ENCODE results near the gene MRPL4. TPM values are rescaled to one million over a fixed set of nuclear protein-coding genes. Genes with fewer than 3 reads are reported as not detected.
"Not testable (repeated sequence)": the region's sequence is repeated elsewhere in the genome, so short reads cannot be mapped to it uniquely, and the experiment has no call there.

Gene MRPL4
- total RNA-seq, 3 donors from 2014 or later = 213 to 268 (median 239) TPM

- Mint-ChIP-seq H3K4me1 (ENCODE audit: low read depth) (peaks cover 10% of the 10 kb centered on the region), H3K9me3 (no peaks in the 10 kb centered on the region), H3K4me3 (no peak overlapping the region), H3K36me3 (ENCODE audit: insufficient read depth) (peaks cover 7% of the 10 kb centered on the region), H3K27me3 (ENCODE audit: low read depth) (no peaks in the 10 kb centered on the region)
- DNase-seq (no peak), ATAC-seq (no peak)
Measured at GRCh38 chr19:10224337-10224736, 27.7 kb upstream of the MRPL4 start.

GRCh38 chr19:10226021-10226375 lies 26.0 kb upstream of the MRPL4 start:
- H3K27me3 Mint-ChIP-seq (ENCODE audit: low read depth) = no peaks in the 10 kb centered on the region
- H3K36me3 Mint-ChIP-seq (ENCODE audit: insufficient read depth) = peaks cover 7% of the 10 kb centered on the region
- no peaks in the 10 kb centered on the region for H3K9me3 Mint-ChIP-seq
- peaks cover 10% of the 10 kb centered on the region for H3K4me1 Mint-ChIP-seq (ENCODE audit: low read depth)
- H3K4me3 Mint-ChIP-seq = no peak overlapping the region
- DNase-seq (no peak), ATAC-seq (no peak)

- H3K27me3 Mint-ChIP-seq (ENCODE audit: low read depth) = no peaks in the 10 kb centered on the region
Measured at GRCh38 chr19:10226376-10227025, 25.5 kb upstream of the MRPL4 start.

GRCh38 chr19:10227026-10227971 lies 24.7 kb upstream of the MRPL4 start:
- DNase-seq = no peak
- no peak for ATAC-seq
- Mint-ChIP-seq H3K4me1 (ENCODE audit: low read depth) (peaks cover 12% of the 10 kb centered on the region), H3K4me3 (no peak overlapping the region), H3K36me3 (ENCODE audit: insufficient read depth) (peaks cover 7% of the 10 kb centered on the region), H3K9me3 (no peaks in the 10 kb centered on the region), H3K27me3 (ENCODE audit: low read depth) (no peaks in the 10 kb centered on the region)

More at GRCh38 chr19:10226376-10227025, 25.5 kb upstream of the MRPL4 start:
- Mint-ChIP-seq H3K36me3 (ENCODE audit: insufficient read depth) (peaks cover 7% of the 10 kb centered on the region), H3K9me3 (no peaks in the 10 kb centered on the region), H3K4me1 (ENCODE audit: low read depth) (peaks cover 10% of the 10 kb centered on the region), H3K4me3 (no peak overlapping the region)
- no peak for DNase-seq
- no peak for ATAC-seq

- Mint-ChIP-seq H3K4me3 (no peak overlapping the region), H3K27me3 (ENCODE audit: low read depth) (no peaks in the 10 kb centered on the region), H3K36me3 (ENCODE audit: insufficient read depth) (peaks cover 7% of the 10 kb centered on the region)
Measured at GRCh38 chr19:10228393-10228792, 23.6 kb upstream of the MRPL4 start.

GRCh38 chr19:10228920-10229319 lies 23.1 kb upstream of the MRPL4 start:
- ATAC-seq = no peak
- H3K4me1 Mint-ChIP-seq (ENCODE audit: low read depth) = peaks cover 14% of the 10 kb centered on the region
- no peaks in the 10 kb centered on the region for H3K27me3 Mint-ChIP-seq (ENCODE audit: low read depth)
- peaks cover 6% of the 10 kb centered on the region for H3K36me3 Mint-ChIP-seq (ENCODE audit: insufficient read depth)
- H3K9me3 Mint-ChIP-seq = no peaks in the 10 kb centered on the region
- peak overlapping the region; percentile 67 for H3K4me3 Mint-ChIP-seq
- peak; percentile 23 for DNase-seq

More at GRCh38 chr19:10228393-10228792, 23.6 kb upstream of the MRPL4 start:
- H3K9me3 Mint-ChIP-seq = no peaks in the 10 kb centered on the region
- ATAC-seq = no peak
- DNase-seq = no peak
- peaks cover 12% of the 10 kb centered on the region for H3K4me1 Mint-ChIP-seq (ENCODE audit: low read depth)

- Mint-ChIP-seq H3K4me3 (peak overlapping the region; percentile 87), H3K36me3 (ENCODE audit: insufficient read depth) (peaks cover 2% of the 10 kb centered on the region), H3K4me1 (ENCODE audit: low read depth) (peaks cover 19% of the 10 kb centered on the region), H3K27me3 (ENCODE audit: low read depth) (no peaks in the 10 kb centered on the region), H3K9me3 (no peaks in the 10 kb centered on the region)
- DNase-seq = peak; percentile 84
- ATAC-seq = peak; percentile 74 to 76
Measured at GRCh38 chr19:10230173-10230860, 21.7 kb upstream of the MRPL4 start.

- peak; percentile 60 to 71 for ATAC-seq
- DNase-seq = peak; percentile 66
- Mint-ChIP-seq H3K9me3 (no peaks in the 10 kb centered on the region), H3K36me3 (ENCODE audit: insufficient read depth) (peaks cover 2% of the 10 kb centered on the region), H3K4me3 (peak within 1 kb of the TSS; percentile 87), H3K27me3 (ENCODE audit: low read depth) (no peaks in the 10 kb centered on the region), H3K4me1 (ENCODE audit: low read depth) (peaks cover 22% of the 10 kb centered on the region)
Measured at GRCh38 chr19:10230861-10231611, 21.0 kb upstream of the MRPL4 start, which contains the start of gene S1PR2. Gene S1PR2, minus strand, starts transcription at chr19:10231331. Its CDS starts 6,426 bp downstream, at chr19:10224905.

GRCh38 chr19:10231612-10232228 lies 20.3 kb upstream of the MRPL4 start:
- Mint-ChIP-seq H3K9me3 (no peaks in the 10 kb centered on the region), H3K36me3 (ENCODE audit: insufficient read depth) (no peaks in the 10 kb centered on the region), H3K4me1 (ENCODE audit: low read depth) (peaks cover 24% of the 10 kb centered on the region), H3K4me3 (peak overlapping the region; percentile 76), H3K27me3 (ENCODE audit: low read depth) (no peaks in the 10 kb centered on the region)
- DNase-seq (no peak), ATAC-seq (no peak)

- Mint-ChIP-seq H3K4me3 (no peak overlapping the region), H3K4me1 (ENCODE audit: low read depth) (peaks cover 23% of the 10 kb centered on the region), H3K36me3 (ENCODE audit: insufficient read depth) (no peaks in the 10 kb centered on the region), H3K27me3 (ENCODE audit: low read depth) (no peaks in the 10 kb centered on the region), H3K9me3 (no peaks in the 10 kb centered on the region)
- DNase-seq = no peak
- no peak for ATAC-seq
Measured at GRCh38 chr19:10233946-10234345, 18.1 kb upstream of the MRPL4 start.

GRCh38 chr19:10235003-10235402 lies 17.0 kb upstream of the MRPL4 start:
- H3K9me3 Mint-ChIP-seq = no peaks in the 10 kb centered on the region
- DNase-seq = no peak
- ATAC-seq = no peak
- no peaks in the 10 kb centered on the region for H3K27me3 Mint-ChIP-seq (ENCODE audit: low read depth)
- no peaks in the 10 kb centered on the region for H3K36me3 Mint-ChIP-seq (ENCODE audit: insufficient read depth)
- H3K4me3 Mint-ChIP-seq = no peak overlapping the region
- peaks cover 16% of the 10 kb centered on the region for H3K4me1 Mint-ChIP-seq (ENCODE audit: low read depth)

GRCh38 chr19:10235409-10235808 lies 16.6 kb upstream of the MRPL4 start:
- H3K9me3 Mint-ChIP-seq; ATAC-seq; H3K36me3 Mint-ChIP-seq (ENCODE audit: insufficient read depth); DNase-seq; H3K27me3 Mint-ChIP-seq (ENCODE audit: low read depth): not testable (repeated sequence)
- H3K4me3 Mint-ChIP-seq = peak overlapping the region; percentile 92
- peaks cover 16% of the 10 kb centered on the region for H3K4me1 Mint-ChIP-seq (ENCODE audit: low read depth)

GRCh38 chr19:10237702-10238101 lies 14.3 kb upstream of the MRPL4 start:
- no peak for ATAC-seq
- Mint-ChIP-seq H3K4me3 (no peak overlapping the region), H3K27me3 (ENCODE audit: low read depth) (no peaks in the 10 kb centered on the region), H3K9me3 (no peaks in the 10 kb centered on the region), H3K4me1 (ENCODE audit: low read depth) (peaks cover 14% of the 10 kb centered on the region), H3K36me3 (ENCODE audit: insufficient read depth) (no peaks in the 10 kb centered on the region)
- no peak for DNase-seq

Measured in activated T-cell treated with anti-CD3 and anti-CD28 coated beads, Interleukin-2, amount 50 U/mL, for 4 hours (primary cell).